Right lobe of liver (tissue), 4 donors: ENCODE results near the gene SBSN.

Experiments
- CTCF ChIP-seq, 4 donors: fragments of 200-600 bp in 3 of 4; fragments of 450-650 bp in 1 of 4; IDR thresholded peaks; one replicate each; pipeline versions ENCODE4 v1.5.1 to v1.8.0; 2016 to 2022; ENCODE audit warnings: antibody characterized with exemption in 4 of 4, mild to moderate bottlenecking in 2 of 4
- POLR2A ChIP-seq: fragments of 450-650 bp; IDR thresholded peaks from one replicate; pipeline ENCODE4 v1.6.1; 2017; ENCODE audit warnings: antibody characterized with exemption, mild to moderate bottlenecking
- donor health status: DM: no; HTN: no; CAD: no.
- donor health status: DM: no; HTN: no; CAD: no.
- donor health status: DM: no; HTN: yes; CAD: no.

DNA sequence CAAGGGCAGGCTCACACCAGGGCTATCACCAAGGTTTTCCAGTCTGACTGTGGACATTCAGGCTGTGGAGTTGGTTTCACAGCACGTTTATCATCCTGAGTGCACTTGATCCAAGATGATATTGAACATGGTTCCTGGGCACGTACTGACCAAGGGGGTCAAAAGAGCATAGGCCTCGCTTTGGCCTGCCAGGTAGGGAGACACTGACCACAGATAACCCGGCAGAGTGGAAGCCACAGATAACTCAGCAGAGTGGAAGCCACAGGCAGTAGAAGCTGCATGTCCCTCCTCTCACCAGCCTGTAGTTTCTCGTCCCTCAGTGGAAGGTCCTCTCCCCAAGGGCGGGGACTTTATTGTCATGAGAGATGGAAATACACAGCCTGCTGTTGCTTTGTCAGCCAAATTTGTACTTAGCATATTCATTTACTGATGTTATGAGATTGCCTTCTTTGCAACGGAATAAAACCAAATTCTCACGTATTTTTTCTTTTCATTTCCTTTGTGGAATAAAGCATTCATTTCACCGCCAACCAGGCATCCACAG, 29.1 kb downstream of the SBSN start:
- TF ChIP-seq CTCF (IDR thresholded peaks at IDR 0.05) (no peak), POLR2A (no peak)
